GM21360 (cell line): ENCODE measurements around the gene KIF21B.
"Not testable (repeated sequence)": the region's sequence is repeated elsewhere in the genome, so short reads cannot be mapped to it uniquely, and the experiment has no call there.

ENCODE experiments used
- ATAC-seq: cut with Tn5 transposase; IDR thresholded peaks from one replicate; pipeline ENCODE4 v1.9.1; 2021; ENCODE audit warnings: mild to moderate bottlenecking, moderate library complexity; ENCODE audit not compliant: unreplicated experiment

KIF21B gene

DNA sequence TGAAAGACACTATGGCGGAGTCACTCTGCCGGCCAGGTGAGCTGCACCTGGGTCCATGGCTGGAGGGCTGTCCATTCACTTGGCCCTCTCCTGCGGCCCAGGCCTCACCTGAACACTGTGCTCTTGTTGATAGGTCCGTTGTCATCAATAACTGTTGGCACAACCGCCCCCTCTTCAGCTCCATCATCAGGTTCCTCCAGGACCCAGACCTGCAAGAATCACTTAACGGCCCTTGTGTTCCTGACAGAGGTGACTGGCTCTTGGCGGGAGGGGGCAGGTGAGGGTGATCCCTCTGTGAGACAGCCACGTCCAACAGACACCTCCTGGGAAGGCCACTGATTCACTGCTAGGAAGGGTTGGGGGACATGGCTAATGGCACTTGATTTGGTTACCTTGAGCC, 73.9 kb downstream of the KIF21B start:
- ATAC-seq: no peak

DNA sequence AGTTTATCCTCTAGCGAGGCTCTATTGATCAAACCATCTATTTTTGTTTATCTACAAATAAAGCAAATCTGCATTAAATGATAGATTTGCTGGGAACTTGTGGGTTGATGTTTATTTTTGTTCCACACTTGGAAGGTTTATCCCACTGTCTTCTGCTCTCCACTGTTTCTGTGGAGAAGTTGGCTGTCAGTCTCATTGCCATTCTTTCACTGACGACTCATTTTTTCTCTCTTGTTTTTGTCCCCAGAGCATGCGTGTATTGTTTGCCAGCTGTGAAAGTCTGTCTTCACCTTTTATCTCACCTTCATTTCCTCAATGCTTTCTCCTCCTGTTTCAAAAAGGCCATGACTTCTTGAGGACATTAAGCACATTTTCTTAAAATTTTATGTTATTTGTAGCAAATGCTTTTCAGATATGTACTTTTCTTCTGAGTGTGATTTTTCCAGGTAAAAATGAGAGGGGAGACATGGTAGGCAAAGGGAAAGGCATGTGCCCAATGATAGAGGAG, 76.4 kb downstream of the KIF21B start:
- ATAC-seq: no peak

DNA sequence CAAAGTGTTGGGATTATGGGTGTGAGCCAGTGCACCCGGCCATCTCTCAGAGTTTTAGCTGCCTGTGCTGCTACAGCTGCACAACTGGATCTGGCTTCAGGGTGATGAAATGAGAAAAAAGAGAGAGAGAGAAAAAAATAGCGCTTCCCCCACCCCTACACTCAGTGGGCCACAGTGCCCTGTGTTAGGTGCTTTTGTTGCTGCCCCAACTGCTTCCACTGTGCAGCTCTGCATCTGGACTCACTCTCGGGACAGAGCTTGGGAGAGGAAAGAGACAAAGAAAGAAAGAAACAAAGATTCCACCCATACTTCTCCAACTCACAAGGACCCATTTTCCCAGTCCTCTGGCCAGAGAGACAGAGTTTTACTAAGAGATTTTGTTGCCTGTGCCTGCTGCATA, 78.4 kb downstream of the KIF21B start:
- no peak for ATAC-seq

DNA sequence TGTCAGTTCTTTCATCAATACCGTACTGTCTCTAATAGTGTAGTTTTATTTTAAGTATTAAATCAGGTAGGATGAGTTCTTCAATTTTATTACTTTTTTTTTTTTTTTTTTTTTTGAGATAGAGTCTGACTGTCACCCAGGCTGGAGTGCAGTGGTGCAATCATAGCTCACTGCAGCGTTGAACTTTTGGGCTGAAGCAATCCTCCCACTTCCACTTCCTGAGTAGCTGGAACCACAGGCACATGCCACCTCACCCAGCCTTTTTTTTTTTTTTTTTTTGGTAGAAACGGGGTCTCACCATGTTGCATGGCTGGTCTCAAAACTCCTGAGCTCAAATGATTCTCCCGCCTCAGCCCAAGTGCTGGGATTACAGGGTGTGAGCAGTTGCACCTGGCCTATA, 84.6 kb downstream of the KIF21B start:
- no peak for ATAC-seq

DNA sequence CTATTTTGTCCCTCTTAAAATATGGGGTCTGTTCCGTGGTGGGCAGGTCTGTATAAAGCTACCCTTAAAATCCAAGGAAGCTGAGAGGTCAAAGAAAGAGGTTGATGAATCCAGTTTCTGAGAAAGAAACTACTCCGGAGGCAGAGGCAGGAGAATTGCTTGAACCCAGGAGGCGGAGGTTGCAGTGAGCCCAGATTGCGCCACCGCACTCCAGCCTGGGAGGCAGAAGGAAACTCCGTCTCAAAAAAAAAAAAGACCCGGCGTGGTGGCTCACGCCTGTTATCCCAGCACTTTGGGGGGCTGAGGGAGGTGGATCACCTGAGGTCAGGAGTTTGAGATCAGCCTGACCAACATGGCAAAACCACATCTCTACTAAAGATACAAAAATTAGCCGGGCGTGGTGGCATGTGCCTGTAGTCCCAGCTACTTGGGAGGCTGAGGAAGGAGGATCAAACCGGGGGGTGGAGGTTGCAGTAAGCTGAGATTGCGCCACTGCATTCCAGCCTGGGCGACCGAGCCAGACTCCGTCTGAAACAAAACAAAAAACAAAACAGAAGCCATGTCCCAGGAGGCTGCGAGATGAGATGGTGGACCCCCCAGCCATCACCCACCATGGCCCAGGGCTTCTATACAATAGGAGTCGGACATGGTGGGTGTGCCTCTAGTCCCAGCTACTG, 88.1 kb downstream of the KIF21B start:
- ATAC-seq: not testable (repeated sequence)

DNA sequence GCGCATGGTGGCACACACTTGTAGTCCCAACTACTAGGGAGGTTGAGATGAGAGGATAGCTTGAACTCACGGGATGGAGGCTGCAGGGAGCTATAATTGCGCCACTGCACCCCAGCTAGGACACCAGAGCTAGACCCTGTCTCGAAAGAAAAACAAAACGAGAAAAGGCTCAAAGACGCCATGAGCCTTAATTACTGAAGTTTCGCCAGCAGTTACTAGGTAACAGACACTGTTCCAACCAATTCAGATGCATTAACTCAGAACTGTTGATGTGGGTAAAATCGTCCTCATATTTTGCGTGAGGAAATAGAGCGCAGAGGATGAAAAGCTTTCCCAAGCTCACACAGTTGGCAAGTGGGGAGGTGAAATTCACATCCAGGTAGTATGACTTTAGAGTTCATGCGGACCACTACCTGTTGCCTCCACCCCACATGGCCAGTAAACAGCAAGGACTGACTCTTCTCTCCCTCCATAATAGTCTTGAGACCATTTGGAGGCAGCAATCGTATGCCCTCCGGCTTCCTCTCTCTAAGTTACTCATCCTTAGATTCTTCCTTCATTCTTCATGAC, 88.8 kb downstream of the KIF21B start:
- ATAC-seq: no peak

DNA sequence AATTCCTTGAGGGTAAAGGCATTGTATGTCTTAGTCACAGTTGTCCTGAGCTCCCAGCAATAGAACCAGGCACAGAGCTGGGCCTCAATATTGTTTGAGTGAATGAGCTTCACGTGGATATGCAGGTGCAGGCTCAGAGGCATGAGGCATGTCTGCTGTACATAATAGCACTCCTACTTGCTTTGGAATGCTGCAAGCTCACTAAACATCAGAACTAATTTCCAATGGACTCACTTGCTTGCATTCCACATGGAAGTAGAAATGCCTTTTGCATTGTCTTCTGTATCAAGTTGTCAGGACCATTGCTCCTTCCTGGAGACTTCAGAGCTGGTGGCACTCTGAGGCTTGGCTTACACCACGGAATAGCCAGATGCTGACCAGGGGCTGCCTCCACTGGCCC, 91.7 kb downstream of the KIF21B start:
- ATAC-seq: no peak

DNA sequence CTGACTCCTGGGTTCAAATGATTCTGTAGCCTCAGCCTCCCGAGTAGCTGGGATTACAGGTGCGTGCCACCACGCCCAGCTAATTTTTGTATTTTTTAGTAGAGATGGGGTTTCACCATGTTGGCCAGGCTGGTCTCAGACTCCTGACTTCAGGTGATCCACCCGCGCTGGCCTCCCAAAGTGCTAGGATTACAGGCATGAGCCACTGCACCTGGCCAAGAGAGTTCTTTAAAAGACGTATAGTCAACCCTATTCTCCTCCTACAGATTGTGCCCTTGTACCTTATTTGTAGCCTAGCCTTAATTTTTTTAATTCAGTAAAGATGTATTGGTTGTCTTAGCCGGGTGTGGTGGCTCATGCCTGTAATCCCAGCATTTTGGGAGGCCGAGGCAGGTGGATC, 93.2 kb downstream of the KIF21B start:
- not testable (repeated sequence) for ATAC-seq

DNA sequence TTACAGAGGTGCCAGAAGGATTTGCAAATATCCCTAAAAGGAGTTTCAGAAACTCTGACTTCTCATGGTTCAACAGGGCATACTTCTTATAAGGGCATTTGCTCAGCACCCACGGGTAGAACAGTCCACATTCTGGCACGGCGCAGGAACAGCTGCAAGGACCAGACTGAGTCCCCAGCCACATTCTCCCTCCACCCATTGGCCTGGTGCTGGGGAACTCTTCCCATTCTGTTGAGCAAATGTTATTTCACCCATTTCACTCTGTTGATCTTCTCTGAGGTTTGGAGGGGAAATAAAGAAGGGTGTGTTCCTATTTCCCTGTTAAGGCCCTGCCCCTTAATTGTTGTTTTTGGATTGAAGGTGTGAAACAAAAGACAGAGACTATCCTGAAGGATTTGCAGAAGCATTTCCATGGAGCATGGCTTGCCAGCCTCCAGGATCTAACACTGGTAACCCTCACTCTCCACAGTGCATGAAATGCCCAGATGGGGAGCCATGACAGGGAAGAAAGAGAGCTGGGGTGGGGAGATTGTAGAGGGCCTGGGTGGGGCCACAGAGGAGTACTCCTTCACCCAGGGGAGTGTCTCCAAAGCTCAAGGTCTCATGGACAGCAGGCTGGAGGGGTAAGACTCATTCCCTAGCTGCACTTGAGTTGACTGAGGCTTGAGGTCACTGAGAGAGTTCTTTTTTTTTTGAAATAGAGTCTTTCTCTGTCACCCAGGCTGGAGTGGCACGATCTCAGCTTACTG, 93.8 kb downstream of the KIF21B start:
- ATAC-seq: no peak

DNA sequence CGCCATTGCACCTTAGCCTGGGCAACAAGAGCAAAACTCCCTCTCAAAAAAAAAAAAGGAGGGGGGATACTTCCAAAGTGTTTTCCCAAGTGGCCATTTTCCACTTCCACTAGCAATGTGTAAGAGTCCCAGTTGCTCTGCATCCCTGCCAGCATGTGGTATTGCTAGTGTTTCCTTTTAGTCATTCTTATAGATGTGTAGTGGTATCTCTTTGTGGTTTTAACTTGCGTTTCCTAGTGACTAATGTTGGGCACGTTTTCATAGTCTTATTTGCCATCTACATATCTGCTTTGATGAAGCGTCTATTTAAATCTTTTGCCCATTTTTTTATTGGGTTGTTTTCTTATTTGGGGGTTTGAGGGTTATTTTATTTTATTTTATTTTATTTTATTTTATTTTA, 97.7 kb downstream of the KIF21B start:
- no peak for ATAC-seq

DNA sequence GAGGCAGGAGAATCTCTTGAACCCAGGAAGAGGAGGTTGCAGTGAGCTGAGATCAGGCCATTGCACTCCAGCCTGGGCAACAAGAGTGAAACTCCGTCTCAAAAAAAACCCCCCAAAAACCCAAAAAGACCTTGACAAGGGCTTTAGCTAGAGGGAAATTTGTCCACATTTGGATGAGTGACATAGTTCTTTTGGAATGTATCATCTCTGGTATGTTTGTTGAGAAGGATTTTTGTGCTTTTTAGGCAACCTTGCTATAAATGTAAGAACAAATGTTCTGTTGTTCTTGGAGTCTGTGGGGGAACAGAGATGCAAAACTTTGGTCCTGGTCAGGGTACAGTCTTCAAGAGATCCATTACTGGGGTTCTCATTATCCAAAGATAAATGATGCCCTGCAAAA, 99.9 kb downstream of the KIF21B start:
- no peak for ATAC-seq

DNA sequence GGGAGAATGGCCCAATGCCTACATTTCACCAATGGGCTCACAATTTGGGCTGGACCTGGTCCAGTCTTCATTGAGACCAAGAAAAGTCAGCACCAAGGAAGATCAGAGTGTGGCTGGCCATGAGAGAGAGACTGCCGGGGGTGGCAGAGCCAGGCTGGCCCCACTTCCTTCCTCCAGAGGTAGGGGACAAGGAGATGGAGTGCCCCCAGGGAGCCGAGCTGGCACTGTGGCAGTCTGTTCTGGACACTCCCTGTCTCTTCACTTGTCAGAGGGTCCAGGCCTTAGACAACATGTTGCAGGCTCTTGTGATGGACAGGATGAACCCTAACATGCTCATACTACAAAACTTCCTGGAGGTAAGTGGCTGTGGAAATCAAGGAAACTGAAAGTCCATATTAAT, 101.1 kb downstream of the KIF21B start:
- no peak for ATAC-seq

DNA sequence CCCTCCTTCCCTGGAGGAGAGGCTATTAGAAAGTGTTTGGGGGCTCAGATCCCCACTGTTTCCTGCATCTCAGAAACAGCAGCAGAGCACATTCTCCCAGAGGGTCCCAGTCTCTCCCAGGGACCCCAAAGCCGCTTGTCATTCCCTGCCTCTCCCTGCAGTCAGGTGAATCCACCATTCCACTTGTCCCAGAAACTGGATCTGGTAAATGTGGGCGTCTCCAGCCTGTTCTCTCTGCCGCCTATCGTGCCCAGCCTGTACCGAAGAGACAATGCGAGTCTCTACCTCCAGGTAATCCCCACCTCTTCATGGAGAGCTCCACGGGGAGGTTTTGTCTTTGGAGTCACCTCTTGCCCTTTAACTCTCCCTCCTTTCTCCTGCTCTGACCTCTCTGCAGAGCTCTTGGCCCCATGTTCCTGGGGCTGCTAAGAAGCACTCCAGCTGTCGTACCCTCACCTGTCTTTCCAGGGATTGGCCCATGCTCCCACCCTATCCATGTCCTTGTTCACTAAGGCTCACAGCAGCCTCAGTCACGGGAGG, 101.9 kb downstream of the KIF21B start:
- no peak for ATAC-seq
